Activated CD4-positive, alpha-beta memory T cell treated with anti-CD3 and anti-CD28 coated beads for 36 hours (primary cell): Measurements from ENCODE around the gene BTBD9. TPM values are rescaled to one million over a fixed set of nuclear protein-coding genes. Genes with fewer than 3 reads are reported as not detected.

Experiments used
- CTCF ChIA-PET: fragments of 350-600 bp; sonication (Branson Sonifier 250); formaldehyde crosslinking; loops from one replicate; lab custom pipeline; 2021; ENCODE audit warnings: antibody characterized with exemption, inconsistent platforms; lab: Charles Lee
- POLR2A ChIA-PET: fragments of 350-600 bp; sonication (Branson Sonifier 250); formaldehyde crosslinking; loops from one replicate; lab custom pipeline; 2021; ENCODE audit warnings: antibody characterized with exemption; lab: Charles Lee
- DNase-seq: peaks from one replicate; pipeline ENCODE4 v3.0.0-alpha.2; 2020
- H3K27ac Mint-ChIP-seq: one replicate; pipeline ENCODE4 v1.8.0; 2021; ENCODE audit warnings: mixed read lengths
- H3K27me3 Mint-ChIP-seq: one replicate; pipeline ENCODE4 v1.8.0; 2021; ENCODE audit warnings: mixed read lengths
- H3K36me3 Mint-ChIP-seq: one replicate; pipeline ENCODE4 v1.8.0; 2021; ENCODE audit warnings: mixed read lengths
- H3K4me1 Mint-ChIP-seq: one replicate; pipeline ENCODE4 v1.8.0; 2021; ENCODE audit warnings: low read depth, mixed read lengths
- H3K4me3 Mint-ChIP-seq: one replicate; pipeline ENCODE4 v1.8.0; 2021; ENCODE audit warnings: mild to moderate bottlenecking, mixed read lengths
- H3K9me3 Mint-ChIP-seq: one replicate; pipeline ENCODE4 v1.8.0; 2021; ENCODE audit warnings: mixed read lengths
- intact Hi-C: fragments of 100-400 bp; cut with micrococcal nuclease; formaldehyde crosslinking; loops from one replicate; pipeline ENCODE4 v1.15.1; 2023
- total RNA-seq, 2 experiments: library from RNA; stranded (reverse); gene quantifications; one replicate each; pipeline ENCODE4 v1.2.3, GENCODE V29; 2021

The BTBD9 gene
- total RNA-seq, 2 experiments from 2014 or later = 14.4 to 14.6 TPM

DNA sequence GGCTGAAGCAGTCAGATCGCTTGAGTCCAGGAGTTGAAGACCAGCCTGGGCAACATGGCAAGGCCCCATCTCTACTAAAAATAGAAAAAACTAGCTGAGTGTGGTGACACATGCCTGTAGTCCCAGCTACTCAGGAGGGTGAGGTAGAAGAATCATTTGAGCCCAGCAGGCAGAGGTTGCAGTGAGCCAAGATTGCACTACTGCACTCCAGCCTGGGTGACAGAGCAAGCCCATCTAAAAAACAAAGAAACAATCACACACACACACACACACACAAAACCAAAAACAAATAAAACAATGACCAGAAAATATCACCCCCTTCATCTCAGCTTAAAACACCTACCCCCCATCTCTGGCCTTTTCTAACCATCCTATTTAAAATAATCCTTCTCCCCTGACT is 68.0 kb downstream of the BTBD9 start:
- CTCF ChIA-PET = interaction anchor here (0.8 to 3.7 kb wide), 5 partner anchors 12 to 830 kb away, joined by 3 to 18 read pairs (median 5); no protein-coding TSS in a partner anchor

DNA sequence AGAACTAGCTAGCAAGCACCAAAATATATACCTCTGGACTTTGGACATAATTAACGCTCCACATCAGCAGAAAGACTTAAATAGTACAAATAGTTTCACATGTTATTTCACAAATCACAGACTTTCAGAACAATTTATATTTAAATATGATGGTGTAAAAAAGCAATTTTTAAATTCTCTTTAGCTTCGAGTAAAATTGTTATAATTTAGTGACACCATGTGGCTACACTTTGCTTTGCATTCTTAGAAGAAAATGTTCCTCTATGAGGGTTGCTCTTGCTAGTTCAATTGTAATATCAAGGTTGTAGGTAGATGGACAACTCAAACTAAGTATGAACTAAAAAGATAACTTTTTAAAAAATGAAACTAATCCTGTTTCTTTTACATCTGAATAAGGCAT is 69.0 kb downstream of the BTBD9 start:
- intact Hi-C loops = loop anchor here (5.0 kb wide), 1 partner anchor 657 kb away; the partner anchor contains the start of gene KCNK5
- peaks cover 23% of the 10 kb centered on the region for H3K4me1 Mint-ChIP-seq
- CTCF ChIA-PET = interaction anchor here (0.8 to 3.7 kb wide), 11 partner anchors 17 to 878 kb away, joined by 3 to 18 read pairs (median 5); no protein-coding TSS in a partner anchor
- POLR2A ChIA-PET = no interaction called here
- no peaks in the 10 kb centered on the region for H3K27me3 Mint-ChIP-seq
- H3K4me3 Mint-ChIP-seq = no peak overlapping the region
- H3K9me3 Mint-ChIP-seq = no peaks in the 10 kb centered on the region
- no peak overlapping the region for H3K27ac Mint-ChIP-seq
- DNase-seq = no peak
- peaks cover 8% of the 10 kb centered on the region for H3K36me3 Mint-ChIP-seq

More for the DNA sequence above, 68.0 kb downstream of the BTBD9 start:
- H3K9me3 Mint-ChIP-seq = no peaks in the 10 kb centered on the region
- H3K36me3 Mint-ChIP-seq = peaks cover 12% of the 10 kb centered on the region
- intact Hi-C loops = loop anchor here (1.0 to 5.0 kb wide), 3 partner anchors 68 to 656 kb away; partner anchors contain the start of genes BTBD9 and KCNK5
- POLR2A ChIA-PET = no interaction called here
- H3K27ac Mint-ChIP-seq = peak overlapping the region; percentile 88
- H3K4me3 Mint-ChIP-seq = peak overlapping the region; percentile 34
- H3K27me3 Mint-ChIP-seq = no peaks in the 10 kb centered on the region
- peak; percentile 25 for DNase-seq
- peaks cover 23% of the 10 kb centered on the region for H3K4me1 Mint-ChIP-seq

DNA sequence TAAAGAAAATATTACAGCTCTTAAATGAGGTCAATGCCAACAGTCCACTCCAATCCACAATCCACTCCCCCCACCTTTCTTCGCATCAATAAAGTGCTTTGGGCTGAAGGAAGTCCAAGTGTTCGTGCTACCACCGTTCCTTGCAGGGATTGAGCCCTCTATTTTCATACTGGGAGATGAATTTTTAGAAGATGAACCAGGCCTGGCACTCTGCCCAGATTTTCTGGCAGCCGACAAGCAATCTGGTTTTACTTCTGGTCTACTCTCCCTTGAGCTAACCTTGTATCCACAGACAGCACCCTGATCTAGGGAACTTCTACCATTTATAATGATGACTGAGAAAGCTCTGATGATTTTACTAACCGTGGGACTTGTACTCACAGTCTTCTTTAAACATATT is 72.3 kb downstream of the BTBD9 start:
- Mint-ChIP-seq H3K4me1 (peaks cover 14% of the 10 kb centered on the region), H3K36me3 (peaks cover 2% of the 10 kb centered on the region), H3K27ac (no peak overlapping the region), H3K9me3 (no peaks in the 10 kb centered on the region), H3K4me3 (no peak overlapping the region), H3K27me3 (no peaks in the 10 kb centered on the region)
- DNase-seq = no peak
- CTCF ChIA-PET = interaction anchor here (1.1 kb wide), 1 partner anchor 73 kb away, joined by 3 read pairs; no protein-coding TSS in a partner anchor
- POLR2A ChIA-PET = no interaction called here
- intact Hi-C loops = no loop called here

DNA sequence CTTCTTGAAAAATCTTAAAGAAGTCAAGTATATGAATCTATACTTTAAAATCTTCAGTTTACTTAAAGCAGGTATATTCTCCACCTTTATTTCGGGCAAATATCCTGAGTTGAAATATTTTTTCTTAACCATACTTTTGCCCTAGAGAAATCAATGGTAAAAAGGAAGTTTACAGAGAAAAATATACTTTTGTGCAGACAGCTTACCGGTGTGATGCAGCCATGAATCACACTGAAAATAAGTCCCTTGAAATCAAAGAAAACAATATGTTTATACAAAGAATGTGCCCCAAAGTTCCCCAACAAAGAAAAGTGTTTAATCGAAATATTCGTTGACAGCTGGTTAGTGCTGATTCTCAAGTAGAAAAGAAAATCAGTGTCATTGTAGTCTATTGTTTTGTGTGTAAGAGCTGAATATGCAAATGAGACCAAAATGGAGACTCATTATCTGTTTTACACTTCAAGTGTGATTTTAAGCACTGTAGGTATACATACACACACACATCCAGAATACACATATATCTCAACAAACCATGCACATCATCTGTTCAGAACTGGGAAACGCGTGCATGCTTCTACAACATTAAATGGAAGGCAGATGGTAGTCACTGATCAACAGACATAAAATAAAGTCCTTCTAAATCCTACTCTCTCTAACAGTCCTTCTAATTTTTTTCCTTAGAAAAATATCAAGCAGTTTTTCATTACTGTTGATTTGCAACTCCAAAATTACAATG is 73.3 kb downstream of the BTBD9 start:
- POLR2A ChIA-PET = no interaction called here
- H3K36me3 Mint-ChIP-seq = peaks cover 2% of the 10 kb centered on the region
- CTCF ChIA-PET = interaction anchor here (1.1 kb wide), 1 partner anchor 72 kb away, joined by 3 read pairs; no protein-coding TSS in a partner anchor
- intact Hi-C loops = no loop called here
- no peak overlapping the region for H3K27ac Mint-ChIP-seq
- no peak overlapping the region for H3K4me3 Mint-ChIP-seq
- no peaks in the 10 kb centered on the region for H3K27me3 Mint-ChIP-seq
- H3K4me1 Mint-ChIP-seq = peaks cover 5% of the 10 kb centered on the region
- DNase-seq = no peak
- no peaks in the 10 kb centered on the region for H3K9me3 Mint-ChIP-seq

DNA sequence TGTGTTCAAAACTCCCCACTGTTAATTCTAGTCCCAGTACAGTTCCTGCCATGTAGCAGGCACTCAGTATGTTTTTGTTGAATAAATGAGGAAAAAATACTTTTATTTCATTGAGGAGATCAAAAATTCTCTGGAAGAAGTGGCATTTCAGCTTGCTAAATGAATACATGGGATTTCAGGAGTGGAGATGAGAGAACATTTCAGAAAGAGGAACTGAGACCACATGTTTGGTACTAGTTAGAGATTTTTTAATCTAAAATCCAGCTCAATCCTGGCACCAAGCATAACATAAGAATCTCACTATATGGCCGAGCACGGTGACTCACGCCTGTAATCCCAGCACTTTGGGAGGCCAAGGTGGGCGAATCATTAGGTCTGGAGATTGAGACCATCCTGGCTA is 75.4 kb downstream of the BTBD9 start:
- CTCF ChIA-PET = no interaction called here
- H3K36me3 Mint-ChIP-seq = peaks cover 2% of the 10 kb centered on the region
- DNase-seq = no peak
- no peaks in the 10 kb centered on the region for H3K4me1 Mint-ChIP-seq
- H3K27ac Mint-ChIP-seq = no peak overlapping the region
- H3K27me3 Mint-ChIP-seq = no peaks in the 10 kb centered on the region
- POLR2A ChIA-PET = no interaction called here
- no peaks in the 10 kb centered on the region for H3K9me3 Mint-ChIP-seq
- no peak overlapping the region for H3K4me3 Mint-ChIP-seq
- intact Hi-C loops = no loop called here

DNA sequence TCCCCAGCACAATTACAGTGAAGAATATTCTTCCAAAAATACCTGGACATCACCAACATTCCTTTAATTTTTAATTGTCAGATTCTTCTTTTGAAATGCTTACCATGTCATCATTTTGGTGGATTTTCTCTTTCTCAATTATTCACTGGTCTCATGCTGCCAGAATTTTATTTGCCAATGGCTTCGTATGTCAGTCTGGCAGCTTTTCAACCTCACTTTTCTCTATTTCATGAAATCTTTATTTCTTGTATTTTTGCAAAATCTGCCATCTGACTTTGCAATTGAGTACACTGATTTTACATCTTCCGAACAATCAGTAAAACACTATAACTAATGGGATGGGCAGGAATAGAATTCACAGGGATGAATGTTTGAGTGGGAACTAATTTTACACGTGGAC is 84.1 kb downstream of the BTBD9 start:
- CTCF ChIA-PET = no interaction called here
- H3K27me3 Mint-ChIP-seq = no peaks in the 10 kb centered on the region
- peaks cover 3% of the 10 kb centered on the region for H3K36me3 Mint-ChIP-seq
- H3K9me3 Mint-ChIP-seq = no peaks in the 10 kb centered on the region
- intact Hi-C loops = no loop called here
- no peaks in the 10 kb centered on the region for H3K4me1 Mint-ChIP-seq
- no peak for DNase-seq
- H3K4me3 Mint-ChIP-seq = no peak overlapping the region
- POLR2A ChIA-PET = no interaction called here
- no peak overlapping the region for H3K27ac Mint-ChIP-seq

DNA sequence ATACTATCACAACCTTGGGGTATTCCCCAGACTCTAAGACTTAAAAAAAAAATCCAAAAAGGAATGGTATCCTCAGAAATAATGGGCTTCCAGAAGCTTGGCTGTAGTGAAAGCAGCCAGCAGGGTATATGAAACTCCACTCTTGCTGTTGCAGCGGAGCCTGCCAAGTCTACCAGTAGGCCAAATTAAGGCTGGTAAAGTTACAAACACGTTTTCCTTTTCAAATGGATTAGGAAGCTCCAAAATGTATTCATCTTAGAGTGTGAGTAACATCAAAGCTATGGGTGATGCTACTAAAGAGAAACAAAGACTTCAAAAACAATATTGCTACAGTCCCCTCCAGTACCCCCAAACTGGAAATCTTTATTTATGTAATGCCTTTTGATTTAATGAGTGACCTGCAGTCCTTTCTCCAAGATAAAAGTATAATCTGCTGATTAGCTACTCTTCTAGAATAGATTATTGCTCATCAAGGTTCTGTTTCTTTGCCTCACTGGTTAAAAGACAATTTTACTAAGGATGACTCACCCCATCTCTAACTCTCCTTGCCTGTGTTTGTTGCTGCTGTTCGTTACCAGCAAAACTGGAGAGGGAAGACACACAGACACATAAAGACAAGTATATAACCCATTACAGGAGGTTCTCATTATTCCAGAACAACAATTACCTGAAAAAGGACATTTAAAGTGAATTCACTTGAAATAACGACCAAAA is 84.9 kb downstream of the BTBD9 start:
- no peaks in the 10 kb centered on the region for H3K27me3 Mint-ChIP-seq
- POLR2A ChIA-PET = no interaction called here
- H3K9me3 Mint-ChIP-seq = no peaks in the 10 kb centered on the region
- no peaks in the 10 kb centered on the region for H3K4me1 Mint-ChIP-seq
- CTCF ChIA-PET = interaction anchor here (1.3 to 1.6 kb wide), 2 partner anchors 16 to 60 kb away, joined by 3 to 4 read pairs; no protein-coding TSS in a partner anchor
- intact Hi-C loops = no loop called here
- no peak for DNase-seq
- no peak overlapping the region for H3K27ac Mint-ChIP-seq
- H3K36me3 Mint-ChIP-seq = peaks cover 3% of the 10 kb centered on the region
- H3K4me3 Mint-ChIP-seq = no peak overlapping the region

DNA sequence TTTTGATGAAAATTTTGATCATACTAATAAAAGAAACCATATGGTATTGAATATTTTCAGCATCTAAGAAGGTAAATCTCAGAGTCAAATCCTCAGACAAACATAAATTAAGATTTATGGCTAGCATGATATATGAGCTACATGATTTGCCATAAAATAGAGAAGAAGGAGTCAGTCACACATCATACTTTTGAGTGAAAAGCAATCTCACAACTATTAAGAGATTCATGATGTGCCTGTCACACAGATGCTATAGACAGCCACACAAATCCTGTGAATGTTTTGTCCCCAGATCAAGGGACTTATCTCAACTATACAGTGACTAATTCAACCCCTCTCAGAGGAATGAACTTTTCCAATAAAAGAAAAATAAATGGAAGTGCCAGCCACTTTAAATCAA is 85.7 kb downstream of the BTBD9 start:
- ChIA-PET CTCF (interaction anchor here (1.3 to 1.6 kb wide), 2 partner anchors 16 to 60 kb away, joined by 3 to 4 read pairs; no protein-coding TSS in a partner anchor), POLR2A (no interaction called here)
- no peak overlapping the region for H3K4me3 Mint-ChIP-seq
- DNase-seq = no peak
- H3K27me3 Mint-ChIP-seq = no peaks in the 10 kb centered on the region
- peaks cover 2% of the 10 kb centered on the region for H3K36me3 Mint-ChIP-seq
- intact Hi-C loops = no loop called here
- no peaks in the 10 kb centered on the region for H3K4me1 Mint-ChIP-seq
- no peaks in the 10 kb centered on the region for H3K9me3 Mint-ChIP-seq
- no peak overlapping the region for H3K27ac Mint-ChIP-seq

DNA sequence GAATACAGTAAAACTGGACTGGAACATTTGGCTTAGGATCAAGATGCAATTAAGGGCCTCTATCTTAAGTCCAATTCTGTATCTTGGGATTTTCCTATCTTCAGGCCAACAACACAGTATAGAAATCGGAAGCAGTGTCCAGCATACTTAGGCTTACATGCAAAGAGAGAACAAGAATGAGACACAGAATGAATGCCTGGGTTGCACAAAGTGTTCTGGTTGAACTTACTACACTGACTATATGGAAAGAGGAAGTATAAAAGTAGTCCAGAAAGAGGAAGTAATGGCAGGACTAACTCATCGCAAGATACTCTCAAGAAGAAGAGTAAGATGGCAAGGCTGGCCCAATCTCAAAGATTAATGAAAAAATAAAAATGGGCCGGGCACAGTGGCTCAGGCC is 87.6 kb downstream of the BTBD9 start:
- Mint-ChIP-seq H3K27ac (no peak overlapping the region), H3K9me3 (no peaks in the 10 kb centered on the region), H3K27me3 (no peaks in the 10 kb centered on the region), H3K4me3 (no peak overlapping the region), H3K36me3 (peaks cover 3% of the 10 kb centered on the region), H3K4me1 (peaks cover 2% of the 10 kb centered on the region)
- DNase-seq = no peak
- POLR2A ChIA-PET = no interaction called here
- CTCF ChIA-PET = no interaction called here
- intact Hi-C loops = no loop called here

DNA sequence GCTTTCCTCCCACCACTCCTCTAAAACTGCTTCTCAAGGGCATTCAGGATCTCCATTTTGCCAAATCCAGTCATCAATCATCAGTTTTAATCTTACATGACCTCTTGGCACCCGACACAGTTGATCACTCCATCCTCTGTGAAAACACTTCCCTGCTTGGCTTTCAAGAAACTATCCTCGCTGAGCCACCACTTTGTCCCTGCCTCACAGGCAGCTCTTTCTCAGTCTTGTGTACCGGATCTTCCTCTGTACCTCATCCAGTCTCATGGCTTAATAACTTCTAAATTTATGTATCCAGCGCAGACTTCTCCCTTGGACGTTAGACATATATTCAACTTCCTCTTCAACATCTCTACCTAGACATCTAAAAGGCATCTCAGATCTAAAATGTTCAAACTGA is 89.9 kb downstream of the BTBD9 start:
- ChIA-PET POLR2A (no interaction called here), CTCF (interaction anchor here (0.6 kb wide), 1 partner anchor 845 kb away, joined by 3 read pairs; no protein-coding TSS in a partner anchor)
- Mint-ChIP-seq H3K27ac (no peak overlapping the region), H3K9me3 (no peaks in the 10 kb centered on the region), H3K27me3 (no peaks in the 10 kb centered on the region), H3K36me3 (peaks cover 3% of the 10 kb centered on the region), H3K4me3 (no peak overlapping the region), H3K4me1 (peaks cover 2% of the 10 kb centered on the region)
- intact Hi-C loops = no loop called here
- DNase-seq = no peak

DNA sequence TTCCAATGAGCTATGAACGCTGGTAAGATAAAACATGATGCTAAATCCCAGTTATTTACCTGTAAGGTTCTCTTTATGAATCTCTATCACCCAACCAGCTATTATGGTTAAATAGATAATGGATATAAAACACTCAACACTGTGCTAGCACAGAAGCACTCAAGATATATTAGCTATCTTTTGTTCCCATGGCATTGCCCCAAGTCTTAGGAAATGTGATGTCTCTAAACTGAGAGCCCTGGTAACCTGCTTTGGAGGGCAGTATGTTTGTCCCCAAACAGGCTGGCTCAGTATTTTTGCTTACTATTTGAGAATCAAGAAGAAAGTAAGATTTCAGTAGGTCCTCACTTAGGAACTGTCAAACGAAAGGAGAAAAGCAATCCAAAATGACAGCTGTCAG is 90.5 kb downstream of the BTBD9 start:
- Mint-ChIP-seq H3K9me3 (no peaks in the 10 kb centered on the region), H3K27ac (no peak overlapping the region), H3K36me3 (peaks cover 5% of the 10 kb centered on the region), H3K4me3 (no peak overlapping the region), H3K27me3 (no peaks in the 10 kb centered on the region), H3K4me1 (peaks cover 2% of the 10 kb centered on the region)
- DNase-seq = no peak
- intact Hi-C loops = no loop called here
- CTCF ChIA-PET = interaction anchor here (0.6 kb wide), 1 partner anchor 844 kb away, joined by 3 read pairs; no protein-coding TSS in a partner anchor
- POLR2A ChIA-PET = no interaction called here

DNA sequence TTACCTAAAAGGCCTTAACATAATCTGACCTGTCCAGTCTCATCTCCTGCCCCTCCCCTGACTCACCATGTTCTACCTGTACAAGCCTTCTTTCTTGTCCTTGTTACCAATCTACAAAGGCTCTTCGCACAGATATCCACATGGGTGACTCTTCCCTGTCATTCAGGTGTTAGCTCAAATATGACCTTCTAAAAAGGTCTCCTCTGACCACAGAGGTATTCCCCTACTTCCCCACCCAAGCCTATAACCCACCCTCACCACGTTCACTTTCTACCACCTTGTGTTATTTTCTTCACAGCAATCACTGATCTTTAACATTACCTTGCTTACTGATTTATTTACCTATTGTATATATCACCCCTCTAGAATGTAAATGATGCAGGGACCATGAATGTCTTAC is 96.7 kb downstream of the BTBD9 start:
- ChIA-PET POLR2A (no interaction called here), CTCF (no interaction called here)
- no peak for DNase-seq
- Mint-ChIP-seq H3K4me3 (no peak overlapping the region), H3K9me3 (no peaks in the 10 kb centered on the region), H3K27ac (no peak overlapping the region), H3K27me3 (no peaks in the 10 kb centered on the region), H3K4me1 (peaks cover 2% of the 10 kb centered on the region), H3K36me3 (peaks cover 5% of the 10 kb centered on the region)
- intact Hi-C loops = no loop called here
